Loucy (cell line): ENCODE measurements around the gene SNX13.

Source experiments
- CTCF ChIP-seq: fragments of 200-600 bp; sonication (generic); conservative IDR thresholded peaks from 2 replicates; pipeline ENCODE4 v1.5.1; 2014; ENCODE audit warnings: mild to moderate bottlenecking, antibody characterized with exemption, low read length
- EZH2phosphoT487 ChIP-seq: fragments of 200-600 bp; IDR thresholded peaks from 2 replicates; pipeline ENCODE4 v1.6.1; 2018; ENCODE audit warnings: antibody characterized with exemption, mild to moderate bottlenecking, moderate library complexity, borderline replicate concordance

- no peak for TF ChIP-seq CTCF
- TF ChIP-seq EZH2phosphoT487 = no peak
Measured at GRCh38 chr7:17916786-17917185, 23.5 kb downstream of the SNX13 start.
